GM19467 (cell line): ENCODE results near the gene GEMIN8.
A peak's percentile ranks its signal among the peaks of the same experiment; 100 is the strongest.

ENCODE experiments used
- ATAC-seq: cut with Tn5 transposase; IDR thresholded peaks from one replicate; pipeline ENCODE4 v1.9.1; 2021; ENCODE audit warnings: mild to moderate bottlenecking, moderate library complexity; ENCODE audit not compliant: unreplicated experiment

Gene GEMIN8

GRCh38 chrX:14029425-14030173 lies at the start of gene GEMIN8:
Gene GEMIN8, minus strand, starts transcription at chrX:14029892. Its CDS starts 8,414 bp downstream, at chrX:14021478.
- ATAC-seq, result peak; percentile 91

- ATAC-seq, result no peak
Measured at GRCh38 chrX:14076639-14077038, 46.9 kb upstream of the GEMIN8 start.

DNA sequence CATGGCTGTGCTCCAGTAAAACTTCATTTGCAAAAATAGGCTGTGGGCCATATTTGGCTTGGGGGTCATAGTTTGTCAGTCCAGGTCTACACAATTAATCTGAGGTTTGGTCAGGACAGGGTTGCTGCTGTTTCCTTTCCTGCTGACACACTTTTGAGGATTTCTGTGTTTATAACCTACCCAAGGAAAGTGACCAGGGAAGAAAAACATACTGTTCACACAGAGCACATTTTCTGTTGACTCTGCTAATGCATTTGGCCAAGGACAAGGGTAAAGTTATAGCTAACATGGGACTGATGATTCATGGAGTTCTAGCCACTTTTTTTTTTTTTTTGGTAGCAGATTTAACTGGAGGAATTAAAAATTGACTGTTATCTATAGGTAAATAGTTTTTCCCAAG lies 43.9 kb upstream of the GEMIN8 start:
- no peak for ATAC-seq

DNA sequence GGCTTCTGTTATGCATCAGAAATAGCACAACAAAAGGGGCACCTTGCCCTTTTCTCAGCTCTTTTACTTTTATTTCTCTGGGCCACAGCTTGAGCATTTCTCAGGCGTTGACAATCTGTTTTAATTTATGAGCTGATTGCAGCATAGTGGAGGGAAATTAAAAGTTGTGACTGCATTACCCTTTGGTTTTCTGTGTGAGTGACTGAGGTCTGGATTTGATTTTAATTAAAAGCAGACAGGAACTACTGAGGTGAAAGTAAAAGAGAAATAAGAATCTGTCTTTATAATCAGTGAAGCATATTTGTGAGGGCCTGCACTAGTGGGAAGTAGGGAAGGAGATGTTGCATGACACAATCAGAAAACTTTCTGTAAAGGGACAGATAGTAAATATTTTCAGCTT lies 43.4 kb upstream of the GEMIN8 start:
- ATAC-seq, result no peak

DNA sequence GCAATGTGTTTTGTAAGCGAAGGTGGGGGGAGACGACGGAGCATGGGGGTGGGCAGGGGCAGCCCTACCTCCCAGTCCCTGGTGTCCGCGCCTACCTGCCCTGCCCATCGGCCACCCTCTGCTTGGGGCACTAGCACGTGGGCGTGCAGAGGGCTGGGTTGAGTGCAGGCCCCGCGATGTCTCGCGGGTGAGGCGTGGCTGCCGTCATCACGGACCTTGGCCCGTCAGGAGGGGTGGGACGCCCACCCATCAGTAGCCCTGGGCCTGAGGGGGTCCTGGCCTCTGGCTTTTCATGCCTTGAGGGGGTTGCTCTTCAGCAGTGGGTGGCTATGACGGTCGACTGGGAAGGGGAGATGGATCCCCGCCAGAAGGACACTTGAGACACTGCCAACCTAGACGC lies 36.1 kb upstream of the GEMIN8 start:
- ATAC-seq, result no peak

DNA sequence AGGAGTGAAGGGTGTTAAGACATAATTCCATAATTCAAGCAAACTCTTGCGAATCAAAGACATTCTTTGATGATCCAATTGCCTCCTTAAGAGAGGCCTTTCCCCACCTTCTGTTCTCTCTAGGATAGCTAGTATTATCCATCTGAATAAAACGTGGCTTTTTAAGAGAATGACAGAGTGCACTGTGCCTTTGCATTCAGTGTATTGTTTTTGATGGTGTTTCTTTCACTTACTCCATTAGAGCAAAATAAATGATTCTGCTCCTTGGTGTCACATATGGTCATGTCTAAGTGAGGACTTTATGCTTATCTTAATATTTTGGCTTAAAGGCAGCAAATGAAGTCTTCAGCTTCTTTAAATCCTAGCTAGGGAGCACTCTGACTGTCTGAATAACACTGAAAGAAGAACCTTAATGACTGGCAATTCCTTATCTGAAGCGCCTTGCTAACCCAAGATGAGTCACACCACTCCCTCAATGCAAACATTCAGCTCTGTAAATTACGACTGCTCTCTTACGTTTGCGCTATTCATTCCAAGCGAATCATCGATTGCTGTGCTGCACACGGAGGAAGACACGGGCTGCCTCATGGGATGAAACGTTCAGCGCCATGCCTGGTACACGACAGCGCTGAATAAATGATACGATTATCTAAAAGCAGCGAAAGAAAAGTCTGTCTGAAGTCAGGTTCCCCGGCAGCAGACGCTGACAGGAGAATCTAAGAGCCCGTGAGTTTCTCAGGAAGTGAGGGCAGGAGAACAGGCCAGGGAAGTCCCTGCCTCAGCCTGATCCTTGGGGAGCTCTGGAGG lies 35.1 kb upstream of the GEMIN8 start:
- ATAC-seq, result no peak

- ATAC-seq, result no peak
Measured at GRCh38 chrX:14062524-14062923, 32.8 kb upstream of the GEMIN8 start.

DNA sequence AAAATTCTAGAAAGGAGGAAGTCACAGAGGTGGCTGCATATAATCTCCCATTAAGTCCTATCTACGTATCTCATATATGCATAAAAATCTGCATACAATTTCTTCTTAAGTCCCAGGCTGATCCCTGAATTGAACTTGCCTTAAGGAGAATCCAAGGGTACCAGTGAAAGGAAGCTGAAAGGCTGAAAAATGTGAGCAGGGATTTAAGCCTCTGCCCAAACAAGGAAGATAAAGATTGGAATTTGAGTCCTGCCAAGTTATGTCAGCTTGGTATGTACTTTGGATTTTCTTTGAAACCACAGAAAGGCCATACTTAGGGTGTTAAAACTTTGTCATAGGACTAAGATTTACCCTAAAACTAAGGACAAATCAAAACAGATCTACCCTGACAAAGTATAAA lies 26.5 kb upstream of the GEMIN8 start:
- ATAC-seq, result no peak

DNA sequence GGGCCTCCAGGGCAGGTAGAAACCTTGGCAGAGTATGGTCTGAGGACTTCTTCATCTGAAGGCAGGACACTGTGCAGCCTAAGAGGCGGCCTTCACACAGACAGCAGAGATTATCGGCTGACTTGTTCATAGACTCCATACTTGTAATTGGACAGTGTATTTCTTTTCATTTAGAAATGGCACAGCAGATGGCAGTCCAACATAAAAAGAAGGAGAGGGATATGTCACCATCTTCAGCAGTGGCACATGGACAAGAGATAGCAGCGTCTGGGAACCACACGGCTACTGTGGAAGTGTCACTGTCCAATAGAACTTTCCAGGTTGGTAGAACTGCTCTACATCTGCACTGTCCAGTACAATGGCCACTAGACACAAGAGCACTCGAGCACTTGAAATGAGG lies 21.7 kb upstream of the GEMIN8 start:
- no peak for ATAC-seq

DNA sequence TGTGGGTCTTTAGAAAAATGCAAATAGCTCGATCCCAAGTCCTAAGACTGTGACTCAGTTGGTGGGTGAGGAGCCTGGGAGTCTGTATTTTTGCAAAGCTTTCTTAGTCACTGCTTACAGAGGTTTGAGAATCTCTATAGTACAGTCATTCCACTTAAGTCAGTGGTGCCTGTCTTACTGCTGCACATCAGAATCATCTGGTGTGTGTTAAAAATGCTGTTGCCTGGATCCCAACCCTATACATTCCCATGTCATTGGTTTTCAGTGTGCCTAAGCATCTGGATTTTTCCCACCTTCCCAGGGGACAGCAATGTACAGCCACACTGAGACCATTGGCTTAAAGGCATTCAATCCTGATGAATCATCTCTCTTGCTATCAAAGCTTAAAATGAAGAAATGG lies 21.0 kb upstream of the GEMIN8 start:
- no peak for ATAC-seq

DNA sequence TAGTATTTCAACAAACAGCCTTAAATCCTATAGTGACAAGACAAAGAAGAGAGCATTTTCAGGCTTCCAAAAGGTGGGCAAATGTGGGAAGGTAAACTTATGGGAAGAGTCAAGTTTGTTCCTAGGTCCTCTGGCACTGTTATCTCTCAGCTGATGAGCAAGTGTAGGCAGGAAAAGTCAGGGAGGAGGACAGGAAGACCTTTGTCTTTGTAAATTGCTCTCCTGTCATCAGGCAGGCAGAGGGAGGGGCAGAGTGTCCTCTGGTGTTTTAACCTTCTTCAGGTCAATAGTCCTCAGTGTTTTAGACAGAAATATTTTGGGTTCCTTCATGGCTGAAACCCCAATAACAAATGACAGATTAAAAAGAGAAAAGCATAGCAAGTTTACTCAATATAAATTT lies 13.5 kb upstream of the GEMIN8 start:
- ATAC-seq, result no peak

DNA sequence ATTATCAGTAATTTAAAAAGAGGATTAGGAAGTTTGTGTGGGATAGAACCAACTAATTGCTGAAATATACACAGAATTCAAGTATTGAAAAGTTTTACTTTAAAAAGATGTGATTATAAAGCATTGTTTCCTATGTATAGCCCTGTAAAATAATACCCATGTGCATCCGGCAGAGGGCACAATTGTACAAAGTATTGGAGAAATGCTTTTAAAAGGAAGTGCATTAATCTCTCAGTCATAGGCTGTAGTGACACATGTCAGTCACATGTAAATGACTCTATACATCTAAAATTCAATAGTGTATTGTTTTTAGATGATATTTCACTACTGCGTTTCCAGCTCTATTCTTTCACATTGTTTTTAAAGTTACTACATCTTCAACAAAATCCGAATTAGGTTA lies 9.7 kb upstream of the GEMIN8 start:
- ATAC-seq, result no peak

GRCh38 chrX:14038375-14039085 lies 8.8 kb upstream of the GEMIN8 start:
- ATAC-seq, result no peak

- no peak for ATAC-seq
Measured at GRCh38 chrX:14032406-14032805, 2.7 kb upstream of the GEMIN8 start.

DNA sequence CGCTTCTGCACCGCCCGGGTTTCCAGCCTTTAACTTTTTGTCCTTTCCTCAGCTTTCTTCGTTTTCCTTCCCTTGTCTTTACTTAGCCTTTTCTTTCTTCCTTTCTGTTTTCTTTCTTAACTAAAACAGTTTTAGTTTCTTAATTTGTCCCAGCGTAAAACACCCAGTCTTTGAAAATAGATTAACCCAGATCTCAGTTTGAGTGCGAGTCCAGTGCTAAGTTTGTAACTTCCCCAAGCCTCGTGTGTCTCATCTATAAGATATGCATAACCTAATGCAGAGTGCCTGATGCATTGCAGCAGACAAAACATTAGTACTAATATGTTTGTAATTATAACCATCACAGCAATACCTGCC lies 460 bp upstream of the GEMIN8 start:
- peak; percentile 17 for ATAC-seq

GRCh38 chrX:14029039-14029424 lies 660 bp downstream of the GEMIN8 start:
- no peak for ATAC-seq

DNA sequence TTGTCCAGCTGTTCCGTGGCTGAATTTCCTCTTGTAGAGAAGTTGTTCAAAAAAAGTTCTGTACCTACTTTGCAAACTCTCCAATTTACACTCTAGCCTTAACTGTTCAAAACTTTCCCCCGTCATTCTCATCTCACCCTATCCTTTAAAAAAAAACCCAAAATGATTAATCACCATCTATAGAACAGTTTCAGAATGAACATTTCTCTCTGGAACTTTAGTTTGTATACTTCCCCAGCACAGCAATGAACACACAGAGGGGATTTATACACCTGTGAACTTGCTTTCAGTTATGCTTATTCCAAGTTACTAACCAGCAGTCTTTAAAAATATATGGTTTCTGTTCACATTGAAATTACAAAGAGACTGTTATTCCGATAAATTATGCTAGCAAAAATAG lies 1.2 kb downstream of the GEMIN8 start:
- ATAC-seq, result no peak

GRCh38 chrX:14027511-14028019 lies 2.1 kb downstream of the GEMIN8 start:
- ATAC-seq, result peak; percentile 23

DNA sequence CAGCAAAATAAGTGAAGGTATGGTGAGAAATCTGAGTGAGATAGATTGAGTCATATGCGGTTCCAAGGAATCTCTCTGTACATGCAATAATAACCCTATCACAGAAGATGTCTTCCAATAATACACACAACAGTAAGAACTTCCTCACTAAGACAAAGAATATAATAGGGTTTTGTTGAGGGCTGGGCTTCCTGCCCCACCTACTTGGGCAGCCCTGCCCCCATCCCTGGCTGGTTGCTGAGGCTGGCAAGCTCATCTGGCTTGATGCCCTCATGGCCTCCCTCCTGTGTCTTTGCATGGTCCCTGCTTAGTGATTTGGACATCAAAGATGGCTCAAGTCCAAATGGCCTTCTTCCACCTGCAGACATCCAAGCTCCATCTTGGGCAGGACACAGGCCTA lies 2.7 kb downstream of the GEMIN8 start:
- no peak for ATAC-seq

DNA sequence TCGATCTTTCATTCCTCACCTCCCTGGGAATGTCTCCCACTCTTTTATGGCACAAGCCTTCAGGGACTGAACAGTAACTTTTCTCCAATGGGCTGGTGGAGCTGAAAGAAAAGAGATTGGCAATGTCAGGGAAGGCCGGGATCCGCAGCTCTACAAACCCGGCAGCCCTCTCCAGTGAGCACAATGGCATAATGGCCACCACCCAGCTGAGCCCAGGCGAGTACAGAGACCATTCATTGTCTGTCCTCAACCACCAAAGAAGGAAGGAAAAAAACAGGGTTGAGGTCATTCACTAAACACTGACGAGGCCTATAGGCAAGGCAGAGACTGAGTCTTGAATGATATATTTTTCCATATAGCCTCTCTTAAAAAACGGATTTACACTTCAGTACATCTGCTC lies 3.6 kb downstream of the GEMIN8 start:
- ATAC-seq, result no peak

GRCh38 chrX:14022019-14022418 lies 7.7 kb downstream of the GEMIN8 start:
- ATAC-seq, result no peak

- ATAC-seq, result no peak
Measured at GRCh38 chrX:14017399-14017798, 12.3 kb downstream of the GEMIN8 start.
